OCI-LY7 (cell line): ENCODE measurements around the gene RAPGEF2. TPM values are rescaled to one million over a fixed set of nuclear protein-coding genes. Genes with fewer than 3 reads are reported as not detected.

ENCODE experiments used
- BruUV-seq: library from RNA; stranded (reverse); fragments of 400-500 nt; replicated peaks from 2 replicates; lab custom pipeline; 2021; lab: Mats Ljungman, UMichigan
- CTCF ChIA-PET: fragments of 300-600 bp; sonication (Branson Sonifier 250); formaldehyde crosslinking; loops from one replicate; lab custom pipeline; 2022; ENCODE audit warnings: antibody characterized with exemption; ENCODE audit not compliant: unreplicated experiment; lab: Charles Lee
- POLR2A ChIA-PET: fragments of 300-600 bp; sonication (Branson Sonifier 250); formaldehyde crosslinking; loops from one replicate; lab custom pipeline; 2022; ENCODE audit warnings: antibody characterized with exemption; lab: Charles Lee
- DNase-seq: peaks from one replicate; pipeline ENCODE4 v3.0.0-alpha.2; 2015; ENCODE audit warnings: low spot score
- H2AFZ ChIP-seq: fragments of 200-600 bp; sonication (generic), shearing (Covaris generic); 2 replicates; pipeline ENCODE4 v1.6.1; 2014; ENCODE audit warnings: mild to moderate bottlenecking, antibody characterized with exemption, low read length, moderate library complexity
- H3K27ac ChIP-seq: fragments of 200-600 bp; sonication (generic); 2 replicates; pipeline ENCODE4 v1.5.1; 2014; ENCODE audit warnings: mixed run types, low read depth, mild to moderate bottlenecking, moderate library complexity, low read length, inconsistent platforms; ENCODE audit not compliant: poor library complexity, severe bottlenecking
- H3K36me3 ChIP-seq: fragments of 200-600 bp; sonication (generic); 2 replicates; pipeline ENCODE4 v1.6.1; 2014; ENCODE audit warnings: mild to moderate bottlenecking, antibody characterized with exemption, low read length, moderate library complexity, mixed read lengths; ENCODE audit not compliant: insufficient read depth
- H3K4me1 ChIP-seq: fragments of 200-600 bp; sonication (generic); 2 replicates; pipeline ENCODE4 v1.5.1; 2014; ENCODE audit warnings: mild to moderate bottlenecking, low read length; ENCODE audit not compliant: insufficient read depth, poor library complexity, severe bottlenecking
- H3K4me2 ChIP-seq: fragments of 200-600 bp; sonication (generic); 2 replicates; pipeline ENCODE4 v1.6.1; 2014; ENCODE audit warnings: mild to moderate bottlenecking, low read length
- H3K4me3 ChIP-seq: fragments of 200-600 bp; sonication (generic); 2 replicates; pipeline ENCODE4 v1.5.1; 2014; ENCODE audit warnings: mild to moderate bottlenecking, low read depth, low read length; ENCODE audit not compliant: poor library complexity, severe bottlenecking
- H3K79me2 ChIP-seq: fragments of 200-600 bp; sonication (generic); 2 replicates; pipeline ENCODE4 v1.6.1; 2016; ENCODE audit warnings: low read depth, mild to moderate bottlenecking, low read length, moderate library complexity, mixed read lengths; ENCODE audit not compliant: insufficient read depth
- H3K9me2 ChIP-seq: fragments of 200-600 bp; sonication (generic); 2 replicates; pipeline ENCODE4 v1.6.1; 2016; ENCODE audit warnings: mild to moderate bottlenecking, low read length, mixed read lengths; ENCODE audit not compliant: insufficient read depth
- H3K9me3 ChIP-seq: fragments of 200-600 bp; sonication (generic); 2 replicates; pipeline ENCODE4 v1.6.1; 2014; ENCODE audit warnings: mild to moderate bottlenecking, mixed run types, low read length, mixed read lengths
- H4K20me1 ChIP-seq: fragments of 200-600 bp; sonication (generic); 2 replicates; pipeline ENCODE4 v1.6.1; 2014; ENCODE audit warnings: mild to moderate bottlenecking, antibody characterized with exemption, low read length, moderate library complexity, mixed read lengths; ENCODE audit not compliant: insufficient read depth
- CTCF ChIP-seq: fragments of 200-600 bp; sonication (generic); conservative IDR thresholded peaks from 2 replicates; pipeline ENCODE4 v1.5.1; 2014; ENCODE audit warnings: mild to moderate bottlenecking, antibody characterized with exemption, low read length, moderate library complexity, mixed read lengths
- EZH2phosphoT487 ChIP-seq: fragments of 200-600 bp; sonication (generic); IDR thresholded peaks from 2 replicates; pipeline ENCODE4 v1.6.1; 2018; ENCODE audit warnings: low read depth, borderline replicate concordance, mild to moderate bottlenecking, mixed run types, antibody characterized with exemption, low read length, moderate library complexity, mixed read lengths
- intact Hi-C: fragments of 100-400 bp; cut with micrococcal nuclease; formaldehyde crosslinking; loops from one replicate; pipeline ENCODE4 v1.10.0; 2022; ENCODE audit not compliant: unreplicated experiment
- total RNA-seq, 2 experiments: library from RNA; depleted of rRNA in 1 of 2; stranded (reverse); fragments of >200 nt in 1 of 2; shearing (Covaris generic) in 1 of 2; gene quantifications; 2 replicates each; pipeline ENCODE4 v1.2.3, GENCODE V29; 2014 to 2022

Gene RAPGEF2
- total RNA-seq, 2 experiments from 2014 or later = 4.6 to 6.5 TPM

- Histone ChIP-seq H2AFZ (no peak overlapping the region), H3K4me3 (no peak overlapping the region), H3K4me2 (no peak overlapping the region), H3K9me3 (no peaks in the 10 kb centered on the region), H3K79me2 (no peaks in the 10 kb centered on the region), H4K20me1 (no peaks in the 10 kb centered on the region), H3K27ac (no peak overlapping the region), H3K36me3 (no peaks in the 10 kb centered on the region), H3K4me1 (no peaks in the 10 kb centered on the region), H3K9me2 (no peaks in the 10 kb centered on the region)
- intact Hi-C loops = no loop called here
- POLR2A ChIA-PET = no interaction called here
- CTCF ChIA-PET = no interaction called here
- no peak for DNase-seq
- BruUV-seq = no TSS peak
- no peak for TF ChIP-seq CTCF
- TF ChIP-seq EZH2phosphoT487 = no peak
Measured at GRCh38 chr4:159291176-159291575, 188.3 kb downstream of the RAPGEF2 start.

GRCh38 chr4:159292137-159292896, 189.4 kb downstream of the RAPGEF2 start:
- no peaks in the 10 kb centered on the region for H4K20me1 ChIP-seq
- no peak overlapping the region for H2AFZ ChIP-seq
- H3K27ac ChIP-seq = no peak overlapping the region
- no peak overlapping the region for H3K4me3 ChIP-seq
- BruUV-seq = no TSS peak
- ChIA-PET POLR2A (interaction anchor here (0.6 to 0.9 kb wide), 3 partner anchors 10 to 54 kb away, joined by 3 read pairs; no protein-coding TSS in a partner anchor), CTCF (no interaction called here)
- intact Hi-C loops = no loop called here
- H3K9me2 ChIP-seq = no peaks in the 10 kb centered on the region
- H3K4me2 ChIP-seq = no peak overlapping the region
- no peak for TF ChIP-seq EZH2phosphoT487
- TF ChIP-seq CTCF = no peak
- no peak for DNase-seq
- no peaks in the 10 kb centered on the region for H3K36me3 ChIP-seq
- H3K4me1 ChIP-seq = no peaks in the 10 kb centered on the region
- no peaks in the 10 kb centered on the region for H3K79me2 ChIP-seq
- no peaks in the 10 kb centered on the region for H3K9me3 ChIP-seq

GRCh38 chr4:159293811-159294515, 191.1 kb downstream of the RAPGEF2 start:
- no peak overlapping the region for H2AFZ ChIP-seq
- CTCF ChIA-PET = no interaction called here
- no TSS peak for BruUV-seq

More at GRCh38 chr4:159293811-159294515, 191.1 kb downstream of the RAPGEF2 start:
- no peak for TF ChIP-seq CTCF
- no peak for TF ChIP-seq EZH2phosphoT487
- no peaks in the 10 kb centered on the region for H3K36me3 ChIP-seq
- no peaks in the 10 kb centered on the region for H3K9me2 ChIP-seq
- H3K4me2 ChIP-seq = no peak overlapping the region
- no peak for DNase-seq
- H3K4me3 ChIP-seq = no peak overlapping the region
- POLR2A ChIA-PET = interaction anchor here (0.9 kb wide), 1 partner anchor 8 kb away, joined by 3 read pairs; no protein-coding TSS in a partner anchor
- H3K9me3 ChIP-seq = no peaks in the 10 kb centered on the region
- no peaks in the 10 kb centered on the region for H3K79me2 ChIP-seq
- H3K4me1 ChIP-seq = no peaks in the 10 kb centered on the region
- no peak overlapping the region for H3K27ac ChIP-seq
- intact Hi-C loops = no loop called here
- no peaks in the 10 kb centered on the region for H4K20me1 ChIP-seq
